Gastrocnemius medialis (tissue), 4 donors: ENCODE results near the gene BTG1.

Source experiments
- CTCF ChIP-seq, 5 experiments: fragments of 450-650 bp in 3 of 5; fragments of 200-600 bp in 2 of 5; sonication (generic) in 2 of 5; IDR thresholded peaks in 4 of 5; conservative IDR thresholded peaks in 1 of 5; 1 replicate in 4 of 5; 2 replicates in 1 of 5; pipeline ENCODE4 v1.5.1; 2016 to 2019; ENCODE audit warnings: antibody characterized with exemption in 5 of 5, mild to moderate bottlenecking in 3 of 5, moderate library complexity in 3 of 5
- POLR2A ChIP-seq, 2 donors: fragments of 450-650 bp; IDR thresholded peaks; one replicate each; pipeline ENCODE4 v1.6.1; 2017; ENCODE audit warnings: antibody characterized with exemption in 2 of 2, mild to moderate bottlenecking in 2 of 2, moderate library complexity in 2 of 2

- no peak for TF ChIP-seq CTCF (IDR thresholded peaks at IDR 0.05 in 4 of 5, conservative IDR thresholded peaks at IDR 0.05 in 1 of 5)
- no peak for TF ChIP-seq POLR2A (IDR thresholded peaks at IDR 0.05)
Measured at GRCh38 chr12:92175961-92176360, 30.3 kb upstream of the BTG1 start.
